Right ventricle myocardium superior (tissue), 1 donor: Measurements from ENCODE around the gene PIK3C2G. TPM values are rescaled to one million over a fixed set of nuclear protein-coding genes. Genes with fewer than 3 reads are reported as not detected.
A peak's percentile ranks its signal among the peaks of the same experiment; 100 is the strongest.

Experiments used
- ATAC-seq: fragments of 200-7000 bp; cut with Tn5 transposase; one replicate; pipeline ENCODE4 v1.9.1; 2020; ENCODE audit warnings: mild to moderate bottlenecking; ENCODE audit not compliant: poor library complexity
- DNase-seq: peaks from one replicate; pipeline ENCODE4 v3.0.0-alpha.2; 2020
- intact Hi-C: fragments of 100-400 bp; cut with DNase I; formaldehyde crosslinking; loops from one replicate; pipeline ENCODE4 v1.11.2; 2022
- total RNA-seq: library from RNA; stranded (reverse); fragmentation: NEBNext Ultra II Directional; extraction: Animal tissue kit (Norgen Biotek cat#: 25700); gene quantifications from one replicate; pipeline ENCODE4 v1.2.1, GENCODE V29; 2021
- donor health status: DM: no; HTN: yes; CAD: no; lungs with severe emphysema.

The PIK3C2G gene
- total RNA-seq, 1 donor from 2014 or later: not detected

DNA sequence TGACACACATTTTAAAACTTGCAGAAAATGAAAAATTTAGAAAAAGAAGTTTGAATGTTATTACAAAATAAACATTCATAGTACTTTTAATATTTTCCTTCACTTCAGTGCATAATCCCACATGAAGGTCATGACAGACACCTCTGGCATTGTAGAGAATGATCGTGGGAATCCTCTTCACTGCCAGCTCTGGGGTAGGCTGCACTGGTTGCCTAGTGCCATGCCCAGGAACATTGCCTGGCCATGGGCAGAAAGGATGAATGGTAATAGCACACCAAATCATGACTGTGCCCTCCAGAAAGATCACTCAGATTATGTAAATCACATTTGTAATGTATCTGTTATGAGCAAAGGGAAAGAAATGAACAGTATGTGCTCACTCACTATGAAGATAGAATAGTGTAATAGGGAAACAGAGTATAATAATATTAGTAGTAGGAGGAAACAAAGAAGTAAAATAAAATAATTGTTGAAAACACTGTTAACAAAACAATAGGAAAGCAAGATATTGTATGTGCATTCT lies 314.8 kb downstream of the PIK3C2G start:
- DNase-seq: no peak
- intact Hi-C loops: no loop called here
- no peak for ATAC-seq

DNA sequence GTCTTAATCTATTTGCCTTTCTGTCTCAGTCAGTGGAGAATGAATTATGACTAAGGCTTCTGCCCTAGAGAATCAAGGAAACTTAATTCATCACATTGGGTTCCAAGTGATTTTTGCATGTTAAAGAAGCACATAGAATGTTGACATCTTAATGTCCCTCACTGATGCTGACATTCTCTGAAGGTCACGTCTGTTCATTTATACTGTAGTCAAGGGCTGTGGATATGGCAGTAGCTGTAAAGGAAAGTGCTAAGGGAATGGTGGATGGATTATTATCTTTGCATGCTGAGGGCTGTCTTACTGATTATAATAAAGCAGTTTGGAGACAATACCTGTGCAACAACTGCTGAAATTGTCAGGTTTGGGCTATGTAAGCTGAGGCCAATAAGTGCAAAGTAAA lies 315.3 kb downstream of the PIK3C2G start:
- intact Hi-C loops: no loop called here
- no peak for DNase-seq
- ATAC-seq: no peak

DNA sequence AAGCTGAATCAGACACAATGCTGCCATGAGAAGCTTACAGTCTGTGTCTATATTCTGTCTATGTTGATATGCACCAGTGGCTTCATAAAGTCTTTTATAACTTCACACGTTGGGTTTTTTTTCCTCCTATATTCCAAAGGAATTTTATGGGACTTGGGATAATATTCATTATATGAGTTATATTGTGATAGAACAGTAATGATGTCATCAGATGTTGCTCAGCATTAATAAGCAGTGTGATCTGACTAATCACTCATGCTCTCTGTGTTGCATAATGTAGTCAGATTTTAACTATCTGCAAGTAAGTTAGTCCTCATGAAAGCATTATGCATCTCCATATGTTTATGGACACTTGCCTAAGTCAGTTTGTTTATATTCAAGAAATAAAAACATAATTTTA lies 316.9 kb downstream of the PIK3C2G start:
- intact Hi-C loops: no loop called here
- DNase-seq (no peak), ATAC-seq (no peak)

DNA sequence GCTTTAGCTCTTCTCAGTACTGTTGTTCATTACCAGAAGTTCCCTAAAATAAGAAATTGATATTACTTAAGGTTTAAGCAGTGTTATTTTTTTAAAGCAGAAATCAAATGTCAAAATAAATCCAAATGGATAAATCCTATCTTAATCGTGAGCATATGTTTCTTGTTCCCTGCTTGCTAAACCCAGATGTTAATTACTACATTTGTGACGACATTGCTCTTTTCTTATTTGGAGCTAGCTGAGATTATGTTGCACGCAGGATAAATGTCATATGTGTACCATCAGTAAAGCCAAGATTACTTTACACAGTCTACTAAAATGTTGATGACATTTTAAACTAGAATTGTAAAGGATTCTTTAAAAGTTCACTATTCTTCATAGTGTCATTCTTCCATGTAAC lies 319.0 kb downstream of the PIK3C2G start:
- no peak for DNase-seq
- ATAC-seq: no peak
- intact Hi-C loops: no loop called here

DNA sequence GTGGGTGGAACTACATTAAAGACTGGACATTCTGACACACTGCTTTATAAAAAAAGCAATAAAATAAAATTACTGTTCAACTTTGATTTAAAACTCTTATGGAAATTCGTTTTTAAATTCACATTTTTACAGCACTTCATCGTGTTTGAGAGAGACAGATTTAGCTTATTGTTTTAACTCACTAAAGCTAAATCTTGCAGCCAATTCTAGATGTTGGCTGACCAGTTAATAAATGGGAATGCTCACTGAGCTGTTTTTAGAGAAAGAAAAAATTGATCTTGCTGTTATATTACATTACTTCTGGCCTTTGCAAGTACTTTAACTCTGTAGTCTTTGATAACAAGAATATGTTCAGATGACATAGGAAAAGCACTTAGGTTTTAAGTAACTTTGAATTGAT lies 319.4 kb downstream of the PIK3C2G start:
- intact Hi-C loops: no loop called here
- ATAC-seq (no peak), DNase-seq (no peak)

DNA sequence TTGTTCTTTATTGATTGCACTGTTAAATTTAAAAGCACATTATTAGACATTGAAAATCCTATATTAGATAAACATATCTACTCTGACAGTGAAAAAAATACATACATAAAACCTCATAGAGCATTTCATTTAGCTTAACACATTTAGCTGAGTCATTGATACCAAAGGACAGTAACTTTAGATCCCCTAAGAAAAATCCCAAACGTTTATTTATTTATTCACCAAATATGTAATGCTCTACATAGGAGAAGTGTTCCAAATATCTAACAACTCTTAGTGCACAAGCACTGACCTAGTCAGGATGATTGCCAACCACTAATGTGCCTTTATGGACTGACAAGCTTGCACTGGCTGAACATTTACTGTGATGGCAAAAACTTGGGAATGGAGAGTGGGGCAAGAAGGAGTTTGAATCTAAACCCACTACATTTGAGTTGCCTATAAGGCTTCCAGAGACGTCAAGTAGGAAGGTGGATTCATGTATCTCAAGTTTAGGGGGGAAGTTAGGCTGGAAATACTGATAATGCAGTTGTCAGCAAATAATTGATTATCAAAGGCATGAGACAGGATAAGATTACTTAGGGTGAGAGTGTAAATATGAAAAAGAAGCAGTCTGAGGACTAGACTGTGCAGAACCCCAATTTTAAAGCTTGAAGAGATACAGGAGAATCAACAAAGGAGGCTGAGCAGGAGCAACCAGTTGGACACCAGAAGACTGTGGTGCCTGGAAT lies 320.1 kb downstream of the PIK3C2G start:
- no peak for DNase-seq
- intact Hi-C loops: no loop called here
- ATAC-seq: no peak

DNA sequence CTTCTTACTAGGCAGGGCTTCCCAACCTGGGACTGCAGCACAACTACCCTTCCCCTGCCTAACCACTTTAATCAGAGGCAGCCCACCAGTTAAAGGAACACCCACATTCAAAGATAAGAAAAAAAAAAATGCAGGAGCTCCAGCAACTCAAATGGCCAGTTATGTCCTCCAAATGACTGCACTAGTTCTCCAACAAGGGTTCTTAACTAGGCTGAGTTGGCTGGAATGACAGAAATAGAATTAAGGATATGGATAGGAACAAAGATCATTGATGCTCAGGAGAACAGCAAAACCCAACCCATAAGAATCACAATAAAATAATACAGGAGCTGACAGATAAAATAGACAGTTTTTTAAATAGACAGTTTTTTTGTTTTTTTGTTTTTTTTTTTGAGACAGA lies 322.3 kb downstream of the PIK3C2G start:
- intact Hi-C loops: no loop called here
- DNase-seq (no peak), ATAC-seq (no peak)

DNA sequence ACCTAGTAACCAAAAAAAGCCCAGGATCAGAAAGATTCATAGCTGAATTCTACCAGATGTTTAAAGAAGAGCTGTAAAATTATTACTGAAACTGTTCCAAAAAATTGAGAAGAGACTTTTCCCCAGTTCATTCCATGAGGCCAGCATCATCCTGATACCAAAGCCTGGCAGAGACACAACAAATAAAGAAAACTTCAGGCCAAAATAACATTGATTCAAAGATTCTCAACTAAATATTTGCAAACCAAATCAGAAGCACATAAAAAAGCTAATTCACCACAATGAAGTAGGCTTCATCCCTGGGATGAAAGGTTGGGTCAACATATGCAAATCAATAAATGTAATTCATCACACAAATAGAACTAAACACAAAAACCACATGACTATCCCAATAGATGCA lies 325.3 kb downstream of the PIK3C2G start:
- intact Hi-C loops: no loop called here
- DNase-seq (no peak), ATAC-seq (no peak)

DNA sequence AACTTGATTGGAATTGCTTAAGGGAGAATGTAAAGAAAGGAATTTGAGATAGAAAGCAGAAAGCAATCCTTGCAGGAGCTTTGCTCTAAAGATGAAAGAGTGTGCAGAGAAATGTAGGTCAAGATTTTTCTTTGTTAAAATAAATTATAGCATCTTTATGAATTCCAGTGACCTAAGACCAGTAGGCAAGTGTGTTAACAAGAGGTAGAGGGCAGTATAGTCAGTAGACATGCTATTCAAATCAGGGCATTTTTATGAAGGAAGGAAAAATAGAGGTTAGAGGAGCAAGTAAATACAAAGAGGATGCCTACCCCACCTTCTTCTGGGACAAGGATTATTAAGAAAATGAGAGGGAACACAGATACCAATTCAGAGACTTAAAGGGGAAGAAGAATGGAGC lies 328.0 kb downstream of the PIK3C2G start:
- intact Hi-C loops: no loop called here
- ATAC-seq: no peak
- DNase-seq: no peak

DNA sequence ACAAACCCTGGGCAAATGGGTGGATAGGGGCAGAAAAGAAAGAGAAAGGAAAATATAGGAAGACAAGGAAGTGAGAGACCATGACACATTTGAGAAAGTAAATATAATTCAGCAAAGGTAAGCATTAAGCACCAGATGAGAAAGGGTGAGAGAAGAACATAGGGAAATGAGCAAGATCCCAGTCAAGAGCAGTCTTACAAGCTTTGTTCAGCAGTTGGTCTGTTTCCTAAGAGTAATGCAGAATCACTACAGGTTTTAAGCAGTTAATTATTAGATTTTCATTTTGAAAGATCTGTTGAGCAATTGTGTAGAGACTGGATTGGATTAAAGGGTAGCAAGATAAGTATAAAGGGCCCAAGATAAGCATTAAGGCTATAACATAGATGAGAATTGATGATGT lies 330.2 kb downstream of the PIK3C2G start:
- no peak for ATAC-seq
- intact Hi-C loops: no loop called here
- DNase-seq: no peak

DNA sequence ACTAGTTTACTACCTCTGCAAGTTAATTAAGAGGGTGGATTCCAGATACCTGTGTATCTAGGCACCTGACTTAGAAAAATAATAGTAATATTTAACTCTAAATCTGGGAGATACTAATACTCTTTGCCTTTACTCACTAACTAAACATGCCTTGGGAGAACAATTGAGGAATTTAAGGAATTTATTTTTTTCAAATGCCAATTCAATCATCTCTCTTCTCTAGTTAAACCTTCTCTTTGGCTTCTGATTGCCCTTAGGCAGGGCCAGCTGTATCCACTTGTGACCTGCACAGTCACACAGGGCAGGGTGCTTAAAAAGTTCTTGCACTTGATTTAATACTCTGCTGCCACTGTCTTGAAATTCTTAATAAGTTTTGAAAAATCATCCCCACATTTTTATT lies 334.1 kb downstream of the PIK3C2G start:
- ATAC-seq (no peak), DNase-seq (no peak)
- intact Hi-C loops: no loop called here

DNA sequence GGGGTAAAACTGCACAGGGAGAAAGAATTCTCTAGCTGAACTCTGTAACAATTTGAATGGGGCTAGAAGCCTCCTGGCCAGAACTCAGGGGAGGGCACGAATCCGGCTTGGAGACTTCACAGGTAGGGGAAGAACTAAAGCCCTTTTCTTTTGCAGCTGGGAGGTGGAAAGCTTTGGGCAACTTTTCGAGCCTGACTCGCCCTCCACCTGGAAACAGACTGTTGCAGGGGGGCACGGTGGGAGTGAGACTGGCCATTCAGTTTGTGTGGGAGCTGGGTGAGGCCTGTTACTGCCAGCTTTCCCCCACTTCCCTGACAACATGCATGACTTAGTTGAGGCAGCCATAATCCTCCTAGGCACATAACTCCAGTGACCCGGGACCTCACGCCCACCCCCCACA lies 340.6 kb downstream of the PIK3C2G start:
- no peak for DNase-seq

DNA sequence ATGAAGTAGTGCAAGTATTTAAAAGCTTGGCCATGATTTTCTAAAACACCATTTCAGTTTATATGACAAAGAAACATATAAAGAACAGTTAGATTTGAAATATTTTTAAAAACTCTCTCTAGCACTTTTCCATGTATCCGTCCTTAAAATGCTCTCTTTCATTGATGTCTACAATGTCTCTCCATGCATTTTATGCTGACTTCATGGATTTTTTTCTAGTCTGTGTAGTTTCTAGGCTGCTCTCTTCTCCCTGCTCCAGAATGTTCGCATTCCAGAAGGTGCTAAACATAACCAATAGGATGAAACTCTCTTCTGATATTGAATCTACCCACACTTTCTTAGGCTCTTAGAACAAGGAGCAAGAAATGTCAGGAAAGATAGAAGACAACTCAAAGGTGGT lies 351.7 kb downstream of the PIK3C2G start:
- DNase-seq (no peak), ATAC-seq (no peak)
- intact Hi-C loops: no loop called here

More for the DNA sequence above, 340.6 kb downstream of the PIK3C2G start:
- intact Hi-C loops: no loop called here
- ATAC-seq: no peak

DNA sequence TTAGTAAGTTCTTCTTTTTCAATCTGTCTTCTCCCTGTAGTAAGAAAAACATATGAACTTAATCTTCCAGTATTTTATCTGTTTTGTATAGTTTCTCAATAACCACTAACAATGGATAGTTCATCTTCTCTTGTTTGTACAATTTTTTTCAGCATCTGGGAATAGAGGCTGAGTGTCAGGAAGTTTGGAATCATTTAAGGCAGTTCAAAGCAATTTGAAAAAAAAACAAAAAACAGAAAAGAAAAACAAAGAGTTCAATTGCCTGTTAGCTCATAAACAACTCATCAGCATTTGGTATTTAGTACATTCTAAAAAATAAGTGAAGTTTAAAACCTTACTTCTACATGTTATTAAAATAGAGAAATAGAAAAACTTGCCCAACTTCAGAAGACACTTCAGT lies 359.7 kb downstream of the PIK3C2G start:
- DNase-seq (no peak), ATAC-seq (no peak)
- intact Hi-C loops: no loop called here

DNA sequence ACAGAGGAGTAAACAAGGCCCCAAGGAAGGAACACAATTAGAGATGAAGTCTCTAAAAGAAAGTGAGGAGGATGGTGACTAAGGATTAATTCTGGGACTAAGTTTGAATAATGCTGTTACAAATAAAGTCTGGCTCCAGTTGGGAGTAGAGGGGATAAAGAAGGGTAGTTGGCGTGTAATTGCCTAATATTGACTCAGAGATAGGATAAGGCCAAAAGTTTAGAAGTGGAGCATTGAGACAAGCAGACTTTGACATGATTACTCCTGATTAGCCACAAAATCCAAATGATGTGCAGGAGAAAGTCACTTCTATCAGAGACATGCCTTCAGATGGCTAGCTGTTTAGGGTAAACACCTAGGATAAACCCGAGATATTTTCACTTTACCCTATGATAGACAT lies 368.1 kb downstream of the PIK3C2G start:
- ATAC-seq (no peak), DNase-seq (no peak)
- intact Hi-C loops: no loop called here

DNA sequence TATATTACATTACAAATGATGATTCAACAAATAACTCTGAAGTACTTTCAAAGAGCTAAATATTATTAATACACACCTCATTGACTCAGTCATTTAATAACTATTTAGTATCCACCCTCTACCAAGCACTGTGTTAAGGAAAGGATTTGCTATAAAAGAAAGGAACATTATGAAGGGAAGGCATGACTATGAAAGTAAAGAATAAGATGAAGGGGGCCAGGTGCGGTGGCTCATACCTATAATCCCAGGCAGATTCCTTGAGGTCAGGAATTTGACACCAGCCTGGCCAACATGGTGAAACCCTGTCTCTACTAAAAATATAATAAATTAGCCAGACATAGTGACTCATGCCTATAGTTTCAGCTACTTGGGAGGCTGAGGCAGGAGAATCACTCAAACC lies 368.6 kb downstream of the PIK3C2G start:
- intact Hi-C loops: no loop called here
- ATAC-seq (no peak), DNase-seq (no peak)

DNA sequence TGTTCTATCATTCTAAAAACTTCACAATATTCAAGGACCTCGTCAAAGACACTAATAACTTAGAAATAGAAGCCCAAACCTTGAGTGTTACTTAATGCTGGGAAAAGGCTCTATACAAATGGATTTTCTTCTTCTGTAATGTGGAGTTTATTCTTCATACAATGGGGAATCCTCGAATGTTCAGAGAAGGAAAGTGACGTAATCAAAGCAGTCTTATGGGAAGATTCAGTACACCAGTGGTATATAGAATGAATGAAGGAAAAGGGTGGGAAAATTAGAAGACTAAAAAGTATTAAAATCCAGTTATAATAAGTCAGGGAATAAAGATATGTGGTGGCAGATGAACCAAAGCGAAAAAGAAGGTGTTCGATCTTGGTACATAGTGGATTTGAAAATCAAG lies 370.0 kb downstream of the PIK3C2G start:
- DNase-seq (no peak), ATAC-seq (no peak)
- intact Hi-C loops: no loop called here

DNA sequence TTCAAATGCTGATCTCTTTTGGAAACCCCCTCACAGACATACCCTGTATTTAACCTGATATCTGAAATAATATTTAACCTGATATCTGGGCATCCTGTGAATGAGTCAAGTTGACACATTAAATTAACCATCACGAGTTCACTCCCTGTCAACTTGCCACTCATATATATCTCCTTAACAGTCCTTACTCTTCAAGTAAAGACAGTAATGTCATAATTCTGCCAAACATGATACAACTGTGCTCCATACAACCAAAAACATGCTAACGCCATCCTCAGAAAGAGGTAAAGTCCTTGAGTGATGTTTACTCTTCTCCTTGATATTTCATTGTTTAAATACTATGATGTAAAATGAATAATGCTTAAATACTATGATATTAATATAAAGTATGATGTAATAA lies 371.5 kb downstream of the PIK3C2G start:
- DNase-seq: no peak
- intact Hi-C loops: no loop called here
- no peak for ATAC-seq

DNA sequence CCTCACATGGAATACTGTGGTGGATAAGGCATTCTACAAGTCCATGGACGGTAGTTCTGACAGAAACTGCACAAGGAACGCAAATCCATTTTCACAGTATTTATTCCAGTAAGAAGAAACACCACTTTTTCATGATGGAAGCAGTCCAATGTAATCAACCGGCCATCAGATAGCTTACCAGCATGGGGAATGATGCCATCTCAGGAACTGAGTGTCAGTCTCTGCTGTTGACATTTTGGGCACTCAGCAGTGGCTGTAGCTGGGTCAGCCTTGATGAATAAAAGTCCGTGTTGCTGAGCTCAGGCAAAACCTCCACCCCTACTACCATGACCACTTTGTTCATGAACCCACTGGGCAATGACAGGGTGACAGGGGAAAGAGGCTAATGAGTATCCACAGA lies 373.1 kb downstream of the PIK3C2G start:
- intact Hi-C loops: no loop called here
- ATAC-seq (no peak), DNase-seq (no peak)

DNA sequence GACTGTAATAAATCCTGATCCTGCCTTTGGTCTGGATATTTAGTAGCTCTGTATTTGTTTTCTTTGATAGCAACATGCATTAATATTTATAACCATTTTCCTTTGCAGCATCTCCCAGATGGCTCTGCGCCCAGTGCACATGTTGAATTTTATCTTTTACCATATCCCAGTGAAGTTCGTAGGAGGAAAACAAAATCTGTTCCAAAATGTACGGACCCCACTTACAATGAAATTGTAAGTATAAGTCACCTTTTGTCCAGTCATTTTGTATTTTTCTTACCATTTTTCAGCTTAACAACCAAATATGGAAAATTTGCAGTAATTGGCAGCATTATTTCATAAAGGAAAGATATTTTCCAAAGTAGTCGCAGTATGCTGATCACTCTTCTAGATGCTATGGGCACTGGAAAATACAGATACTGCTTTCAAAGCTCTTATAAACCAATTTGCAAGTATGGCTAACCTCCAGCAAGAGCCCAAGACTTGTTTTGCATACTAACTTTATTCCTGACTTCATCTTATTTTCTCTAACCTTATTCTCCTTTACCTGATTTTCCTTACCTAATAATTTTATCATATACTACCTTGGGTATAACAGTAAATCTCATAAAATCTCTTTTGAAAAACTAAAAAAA lies 379.1 kb downstream of the PIK3C2G start:
- intact Hi-C loops: no loop called here
- DNase-seq: no peak
- ATAC-seq: no peak

DNA sequence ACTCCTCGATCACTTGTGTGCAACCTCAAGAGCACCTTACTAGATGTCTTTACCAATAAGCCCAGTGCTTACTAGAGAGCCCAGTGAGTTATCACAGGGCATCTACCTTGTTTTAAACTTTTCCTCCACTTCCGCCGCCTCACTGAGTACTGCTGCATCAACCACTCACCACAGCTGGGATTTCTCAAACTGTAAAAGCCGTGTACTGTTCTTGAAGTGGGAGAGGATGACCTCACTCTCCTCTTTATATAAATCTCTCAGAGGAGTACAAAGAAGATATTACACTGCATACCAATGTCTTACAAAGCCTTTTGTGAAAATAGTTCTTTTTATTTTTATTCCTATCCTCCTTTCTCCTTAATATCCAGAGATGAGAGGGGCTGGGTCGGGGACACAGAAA lies 382.4 kb downstream of the PIK3C2G start:
- peak; percentile 87 for ATAC-seq
- no peak for DNase-seq
- intact Hi-C loops: no loop called here
